OCI-M2 (cell line): ENCODE results near the gene TPSB2.
"Not testable (repeated sequence)": the region's sequence is repeated elsewhere in the genome, so short reads cannot be mapped to it uniquely, and the experiment has no call there.

ENCODE experiments used
- DNase-seq: peaks from one replicate; lab custom pipeline; 2025; ENCODE audit not compliant: unreplicated experiment; lab: John Stamatoyannopoulos, UW

The TPSB2 gene

DNA sequence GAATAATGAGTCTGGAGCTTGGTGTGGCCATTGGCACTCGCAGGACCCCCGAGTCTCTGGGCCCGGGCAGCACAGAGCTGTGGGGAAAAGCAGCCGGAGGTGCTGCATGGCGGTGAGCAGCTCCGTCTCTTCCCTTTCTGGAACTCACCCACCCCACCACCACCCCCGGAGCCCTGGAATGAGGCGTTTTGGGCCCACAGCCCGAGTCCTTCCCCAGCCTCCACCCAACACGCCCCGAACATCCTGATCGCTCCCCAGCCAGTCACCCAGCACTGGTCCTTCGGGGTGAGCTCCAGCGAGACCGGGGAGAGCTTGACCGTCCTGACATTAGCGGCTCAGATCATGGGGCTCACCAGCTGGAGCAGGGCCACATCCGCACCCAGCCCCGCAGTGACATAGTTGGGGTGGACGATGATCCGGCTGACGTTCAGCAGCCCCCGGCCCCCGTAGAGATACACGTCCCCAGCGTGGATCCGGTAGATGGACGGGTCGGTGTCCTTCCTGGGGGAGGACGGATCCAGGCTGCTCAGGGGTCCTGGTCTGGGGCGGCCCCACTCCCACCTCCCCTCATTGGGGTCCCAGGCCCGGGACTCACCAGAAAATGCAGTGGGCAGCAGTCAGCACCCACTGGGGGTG lies 32.3 kb upstream of the TPSB2 start:
- no peak for DNase-seq

GRCh38 chr16:1261131-1261892 lies 31.3 kb upstream of the TPSB2 start:
- no peak for DNase-seq

GRCh38 chr16:1260101-1260680 lies 30.2 kb upstream of the TPSB2 start:
- no peak for DNase-seq

DNA sequence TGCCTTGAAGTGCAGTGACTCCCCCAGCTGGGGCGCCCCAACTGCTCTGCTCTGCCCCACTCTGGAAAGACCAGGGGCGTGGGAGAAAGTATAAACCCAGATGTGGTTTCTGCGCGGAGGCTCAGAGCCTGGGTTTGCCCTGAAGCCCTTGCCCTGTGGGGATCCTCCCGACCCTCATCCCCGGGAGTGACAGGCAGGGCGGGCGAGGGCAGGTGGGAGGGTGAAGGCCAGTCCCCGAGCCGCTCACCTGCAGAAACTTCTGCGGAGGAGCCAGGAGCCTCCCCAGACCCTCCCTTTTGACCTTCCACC lies 29.7 kb upstream of the TPSB2 start:
- no peak for DNase-seq

GRCh38 chr16:1258906-1259759 lies 29.1 kb upstream of the TPSB2 start:
- DNase-seq, result no peak

- no peak for DNase-seq
Measured at GRCh38 chr16:1258225-1258600, 28.2 kb upstream of the TPSB2 start.

- no peak for DNase-seq
Measured at GRCh38 chr16:1257561-1258224, 27.7 kb upstream of the TPSB2 start.

DNA sequence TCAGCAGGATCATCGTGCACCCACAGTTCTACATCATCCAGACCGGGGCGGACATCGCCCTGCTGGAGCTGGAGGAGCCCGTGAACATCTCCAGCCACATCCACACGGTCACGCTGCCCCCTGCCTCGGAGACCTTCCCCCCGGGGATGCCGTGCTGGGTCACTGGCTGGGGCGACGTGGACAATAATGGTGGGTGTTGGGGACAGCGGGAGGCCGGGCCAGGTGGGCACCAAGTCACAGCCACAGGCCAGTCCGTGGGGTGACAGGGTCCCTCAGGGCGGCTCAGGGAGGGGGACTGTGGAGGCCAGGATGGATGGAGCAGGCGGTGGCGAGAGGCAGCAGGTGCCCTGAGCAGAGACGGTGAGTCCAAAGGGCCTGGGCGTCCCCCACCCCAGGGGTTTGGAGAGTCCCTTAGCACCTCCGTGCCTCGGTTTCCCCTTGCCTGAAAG lies 26.9 kb upstream of the TPSB2 start:
- DNase-seq, result no peak

- DNase-seq, result not testable (repeated sequence)
Measured at GRCh38 chr16:1256296-1256873, 26.4 kb upstream of the TPSB2 start.

- not testable (repeated sequence) for DNase-seq
Measured at GRCh38 chr16:1255276-1256122, 25.5 kb upstream of the TPSB2 start, which contains the start of gene TPSD1. Gene TPSD1 (plus strand): TSS chr16:1256069. CDS start chr16:1256281, 212 bp downstream.

GRCh38 chr16:1254821-1255220 lies 24.8 kb upstream of the TPSB2 start:
- not testable (repeated sequence) for DNase-seq

- DNase-seq, result not testable (repeated sequence)
Measured at GRCh38 chr16:1253701-1254364, 23.8 kb upstream of the TPSB2 start.

DNA sequence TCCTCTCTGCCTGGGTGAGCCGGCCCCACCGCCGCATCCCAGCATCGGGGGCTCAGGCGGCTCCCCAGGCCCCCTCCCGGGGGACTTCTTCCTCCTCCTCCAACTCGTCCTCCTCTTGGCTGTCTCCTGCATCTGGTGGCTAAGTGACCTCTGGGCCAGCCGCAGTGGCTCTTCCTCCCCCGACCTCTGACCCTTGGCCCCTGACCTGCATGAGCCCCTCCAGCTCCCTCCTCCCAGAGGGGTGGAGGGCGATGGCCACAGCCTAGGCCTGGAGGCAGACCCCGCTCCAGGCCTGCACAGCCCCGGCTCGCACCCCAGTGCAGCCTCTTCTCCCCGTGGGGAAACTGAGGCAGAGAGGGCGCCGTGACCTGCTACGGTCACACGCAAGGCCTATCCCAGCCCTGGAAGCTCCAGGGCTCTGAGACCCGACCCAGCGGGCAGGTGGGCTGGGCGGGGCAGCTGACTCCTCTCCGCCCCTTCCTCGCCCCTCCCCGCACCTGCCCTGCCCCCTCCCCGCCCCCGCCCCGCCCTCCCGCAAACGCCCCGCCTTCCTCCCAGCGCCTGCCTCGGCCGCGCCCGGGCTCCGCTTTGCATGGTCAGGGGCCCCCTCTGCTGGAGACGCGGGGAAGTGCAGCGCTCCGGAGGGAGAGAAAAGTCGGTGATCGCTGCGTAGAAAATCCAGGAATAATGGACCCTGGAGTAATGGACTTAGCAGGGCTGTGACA lies 19.2 kb upstream of the TPSB2 start:
- not testable (repeated sequence) for DNase-seq

DNA sequence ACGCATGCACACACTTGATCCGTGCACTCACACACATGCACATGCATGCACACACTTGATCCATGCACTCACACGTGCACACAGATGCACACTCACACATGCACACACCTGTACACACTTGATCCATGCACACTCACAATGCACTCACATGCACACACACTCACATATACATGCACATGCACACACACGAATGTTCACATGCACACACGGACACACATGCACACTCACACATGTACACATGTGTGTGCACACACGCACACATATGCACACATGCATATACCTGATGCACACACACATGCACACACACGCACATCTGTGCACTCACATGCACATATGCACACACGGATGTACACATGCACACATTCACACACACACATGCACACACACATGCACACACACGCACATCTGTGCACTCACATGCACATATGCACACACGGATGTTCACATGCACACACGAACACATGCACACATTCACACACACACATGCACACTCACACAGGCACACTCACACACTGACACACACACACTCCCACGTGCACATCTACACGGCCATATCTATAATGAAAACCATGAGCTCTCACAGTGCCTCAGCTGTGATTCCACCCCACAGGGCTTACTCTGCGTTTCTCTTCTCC lies 18.0 kb upstream of the TPSB2 start:
- DNase-seq, result not testable (repeated sequence)

GRCh38 chr16:1245452-1246020 lies 15.6 kb upstream of the TPSB2 start:
- no peak for DNase-seq

DNA sequence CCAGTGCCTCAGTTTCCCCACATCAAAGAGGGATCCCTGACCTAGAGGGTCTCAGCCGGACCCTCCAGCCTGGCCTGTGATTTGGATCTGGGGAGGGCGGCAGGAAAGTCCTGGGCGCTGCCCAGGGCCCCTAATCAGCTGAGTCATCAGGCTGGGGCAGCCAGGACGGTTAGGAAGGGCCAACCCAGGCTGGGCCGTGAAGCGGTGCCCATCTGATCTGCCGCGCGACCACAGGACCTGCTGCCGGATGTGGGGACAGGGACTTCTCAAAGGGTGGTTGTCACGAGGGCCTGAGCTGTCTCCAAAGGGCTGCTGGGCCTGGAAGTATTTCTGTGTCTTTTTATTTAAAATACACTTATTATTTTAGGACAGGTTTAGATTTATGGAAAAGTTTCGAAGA lies 14.9 kb upstream of the TPSB2 start:
- DNase-seq, result no peak
